Renal cortical epithelial cell (primary cell): Measurements from ENCODE around the gene RFT1. TPM values are rescaled to one million over a fixed set of nuclear protein-coding genes. Genes with fewer than 3 reads are reported as not detected.

Source experiments
- DNase-seq: peaks from one replicate; pipeline ENCODE4 v3.0.0-alpha.2; 2011; ENCODE audit warnings: low read depth
- total RNA-seq: library from RNA; depleted of rRNA; stranded (reverse); fragments of >200 nt; gene quantifications from 2 replicates; pipeline ENCODE4 v1.2.3, GENCODE V29; 2014

Gene RFT1
- total RNA-seq, 1 donor from 2014 or later: 15.0 TPM

GRCh38 chr3:53150247-53151085, 20.2 kb upstream of the RFT1 start:
- DNase-seq: peak; percentile 68

- no peak for DNase-seq
These were observed 19.5 kb upstream of the RFT1 start for GRCh38 chr3:53149699-53150098.

GRCh38 chr3:53149006-53149690, 18.9 kb upstream of the RFT1 start:
- no peak for DNase-seq

- no peak for DNase-seq
These were observed 17.7 kb upstream of the RFT1 start for GRCh38 chr3:53147903-53148400.

GRCh38 chr3:53147151-53147902, 17.1 kb upstream of the RFT1 start:
- no peak for DNase-seq

- DNase-seq: no peak
These were observed 16.2 kb upstream of the RFT1 start for GRCh38 chr3:53146319-53146891.

GRCh38 chr3:53145713-53146080, 15.5 kb upstream of the RFT1 start:
- DNase-seq: no peak

GRCh38 chr3:53144862-53145712, 14.9 kb upstream of the RFT1 start:
- no peak for DNase-seq

GRCh38 chr3:53144446-53144845, 14.2 kb upstream of the RFT1 start:
- no peak for DNase-seq

- no peak for DNase-seq
These were observed 12.8 kb upstream of the RFT1 start for GRCh38 chr3:53142986-53143385.

GRCh38 chr3:53140847-53141845, 10.9 kb upstream of the RFT1 start:
- peak; percentile 66 for DNase-seq

- no peak for DNase-seq
These were observed 9.9 kb upstream of the RFT1 start for GRCh38 chr3:53139906-53140846.

- DNase-seq: no peak
These were observed 7.7 kb upstream of the RFT1 start for GRCh38 chr3:53137835-53138446.

GRCh38 chr3:53137221-53137620, 7.0 kb upstream of the RFT1 start:
- no peak for DNase-seq

GRCh38 chr3:53134631-53135232, 4.5 kb upstream of the RFT1 start:
- peak; percentile 47 for DNase-seq

- DNase-seq: no peak
These were observed 2.1 kb upstream of the RFT1 start for GRCh38 chr3:53132347-53132746.

GRCh38 chr3:53131096-53131495, 861 bp upstream of the RFT1 start:
- DNase-seq: no peak

- DNase-seq: no peak
These were observed 891 bp downstream of the RFT1 start for GRCh38 chr3:53129344-53129743.
